K562 (cell line): ENCODE measurements around the gene CAMK2A. TPM values are rescaled to one million over a fixed set of nuclear protein-coding genes. Genes with fewer than 3 reads are reported as not detected.

ENCODE experiments used
- ATF1 ChIP-seq, 2 experiments: fragments of 450-650 bp in 1 of 2; IDR thresholded peaks; 2 replicates each; pipeline ENCODE4 v1.6.1; 2016; ENCODE audit warnings: missing compliant biosample characterization in 1 of 2, missing genetic modification characterization in 1 of 2
- CLOCK ChIP-seq: fragments of 250-450 bp; sonication (Bioruptor Pico); IDR thresholded peaks from 2 replicates; pipeline ENCODE4 v1.4.0; 2020; ENCODE audit warnings: mild to moderate bottlenecking, moderate library complexity, borderline replicate concordance
- HMGN3 ChIP-seq: IDR thresholded peaks from 2 replicates; pipeline ENCODE4 v1.6.1; 2011; ENCODE audit warnings: borderline replicate concordance, low read depth, mild to moderate bottlenecking, mixed read lengths, low read length; ENCODE audit not compliant: insufficient read length; ENCODE audit errors: extremely low read depth
- PML ChIP-seq: IDR thresholded peaks from 2 replicates; pipeline ENCODE4 v1.6.1; 2012; ENCODE audit warnings: low read length, inconsistent platforms
- SPI1 ChIP-seq: IDR thresholded peaks from 2 replicates; pipeline ENCODE4 v1.6.1; 2011; ENCODE audit warnings: low read depth, low read length, control low read depth, borderline replicate concordance
- USF1 ChIP-seq: sonication (generic); formaldehyde crosslinking; IDR thresholded peaks from 2 replicates; pipeline ENCODE4 v1.9.0; 2022; ENCODE audit warnings: mild to moderate bottlenecking, missing genetic modification reagents
- ZFP36 ChIP-seq: fragments of 150-350 bp; IDR thresholded peaks from 2 replicates; pipeline ENCODE4 v1.6.1; 2018; ENCODE audit warnings: low read length, low read depth; ENCODE audit not compliant: partially characterized antibody
- ZKSCAN3 ChIP-seq: fragments of 250-450 bp; sonication (Bioruptor Pico); IDR thresholded peaks from 2 replicates; pipeline ENCODE4 v1.4.0; 2020
- polyA plus RNA-seq, 8 experiments: library from polyadenylated mRNA; depleted of rRNA in 4 of 8; stranded (reverse) in 5 of 8; unstranded in 3 of 8; fragments of >200 nt; fragmentation: Nextera tagmentation in 2 of 8; fragmentation: Illumina TruSeq in 1 of 8; extraction: Ambion mirVana in 2 of 8; extraction: Trizol in 1 of 8; gene quantifications; 2 replicates each; pipeline versions ENCODE4 v1.2.1 to v1.2.3, GENCODE V29; 2011 to 2014; ENCODE audit warnings: inconsistent platforms in 1 of 8, missing spikeins in 1 of 8
- total RNA-seq, 7 experiments: library from RNA; depleted of rRNA in 6 of 7; stranded (reverse); fragments of >200 nt in 6 of 7; fragmentation: Illumina TruSeq in 2 of 7; extraction: Trizol in 2 of 7; gene quantifications; 2 replicates each; pipeline versions ENCODE4 v1.2.1 to v1.2.3, GENCODE V29; 2011 to 2021; ENCODE audit warnings: low replicate concordance in 1 of 7
- TF ChIP-seq, protein P1 (sequence below): fragments of 250-450 bp; sonication (Bioruptor Pico); IDR thresholded peaks from 2 replicates; pipeline ENCODE4 v1.5.0; 2021; ENCODE audit warnings: mild to moderate bottlenecking, moderate library complexity

Gene CAMK2A
- total and polyA plus RNA-seq, 9 of the 15 experiments (the other 6 are each of a cell fraction or from before 2014, with no cell fraction given): 0.01 to 0.18 (median 0.04) TPM; not detected in 6

- TF ChIP-seq, protein P1, sequence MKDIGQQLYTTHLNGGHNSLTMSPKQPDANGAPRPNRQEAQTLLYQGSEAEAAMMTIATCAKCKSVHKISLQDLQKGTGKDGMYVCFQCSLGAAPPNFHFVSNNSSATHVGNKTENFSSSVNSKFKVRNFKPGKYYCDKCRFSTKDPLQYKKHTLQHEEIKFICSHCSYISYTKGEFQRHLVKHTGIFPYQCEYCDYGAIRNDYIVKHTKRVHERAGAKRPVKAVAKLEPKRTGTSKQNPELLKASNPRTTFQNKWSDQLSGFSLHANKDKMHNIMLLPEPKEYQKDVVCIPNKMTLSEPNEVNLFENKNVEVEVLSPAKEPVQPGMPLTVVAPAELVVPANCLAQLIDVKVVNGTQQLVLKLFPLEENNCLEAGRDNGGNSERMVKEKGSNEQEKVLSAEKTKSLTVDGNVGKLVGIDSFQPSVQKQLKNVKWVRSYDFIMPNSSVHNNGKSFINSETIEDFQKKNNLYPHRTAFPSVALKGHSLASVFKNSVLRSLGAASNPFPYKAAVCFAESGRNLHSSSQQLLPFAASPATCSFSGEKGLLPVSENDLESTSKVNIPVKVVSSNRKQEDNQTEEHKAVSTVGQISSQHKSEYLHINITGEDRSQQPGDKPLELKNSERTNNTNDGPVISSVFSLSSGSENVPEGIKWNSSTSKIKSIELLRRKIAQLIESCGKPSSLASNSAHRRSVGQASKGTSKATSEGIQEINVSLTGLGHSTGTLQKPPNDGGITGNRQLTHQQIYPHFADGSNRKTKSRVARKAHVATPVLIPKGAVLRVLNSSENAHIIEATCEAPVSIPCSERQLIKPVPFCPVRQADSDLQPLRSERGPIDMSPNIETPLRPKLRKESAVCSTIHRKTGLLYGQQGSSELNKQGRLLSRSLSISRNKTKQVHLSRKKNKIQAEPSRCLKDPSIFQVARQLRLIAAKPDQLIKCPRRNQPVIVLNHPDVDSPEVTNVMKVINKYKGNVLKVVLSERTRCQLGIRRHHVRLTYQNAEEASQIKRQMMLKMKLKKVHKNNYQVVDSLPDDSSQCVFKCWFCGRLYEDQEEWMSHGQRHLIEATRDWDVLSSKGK: no peak
- TF ChIP-seq ATF1 (CRISPR knock-in tag; IDR thresholded peaks at IDR 0.05): no peak
- TF ChIP-seq ATF1 (tag; IDR thresholded peaks at IDR 0.05): no peak
- TF ChIP-seq HMGN3: no peak
- TF ChIP-seq USF1 (CRISPR knock-in tag): no peak
- no peak for TF ChIP-seq ZFP36
- no peak for TF ChIP-seq ZKSCAN3 (CRISPR knock-in tag)
- no peak for TF ChIP-seq SPI1
- no peak for TF ChIP-seq PML
- TF ChIP-seq CLOCK (CRISPR knock-in tag): no peak
These were observed 49.0 kb upstream of the CAMK2A start (continued) for GRCh38 chr5:150338546-150338945.
